Transverse colon (tissue), 4 donors: Measurements from ENCODE around the gene TNFSF8.

Experiments used
- CTCF ChIP-seq, 5 experiments: fragments of 200-600 bp in 3 of 5; fragments of 450-650 bp in 2 of 5; sonication (generic) in 3 of 5; IDR thresholded peaks; 1 replicate in 2 of 5; 2 replicates in 3 of 5; pipeline ENCODE4 v1.5.1; 2016 to 2017; ENCODE audit warnings: antibody characterized with exemption in 5 of 5, inconsistent platforms in 3 of 5, mild to moderate bottlenecking in 2 of 5, moderate library complexity in 1 of 5
- EP300 ChIP-seq: sonication (generic); formaldehyde crosslinking; IDR thresholded peaks from one replicate; pipeline ENCODE4 v1.6.1; 2017; ENCODE audit warnings: antibody characterized with exemption, low read depth
- POLR2AphosphoS5 ChIP-seq, 3 donors: sonication (generic); formaldehyde crosslinking; IDR thresholded peaks; one replicate each; pipeline ENCODE4 v1.6.1; 2016; ENCODE audit warnings: antibody characterized with exemption in 3 of 3

- no peak for TF ChIP-seq CTCF (IDR thresholded peaks at IDR 0.05)
- TF ChIP-seq EP300: no peak
- TF ChIP-seq POLR2AphosphoS5 (IDR thresholded peaks at IDR 0.05): no peak
Measured at GRCh38 chr9:114921171-114921570, 9.2 kb downstream of the TNFSF8 start.
